ENCODE data around the gene PFKL.

PFKL gene

GRCh38 chr21:44283948-44284347 is 15.9 kb upstream of the PFKL start:
- H3K4me2 ChIP-seq (ENCODE audit: insufficient read depth, low read length) = no peak overlapping the region
- no peak overlapping the region for H3K4me3 ChIP-seq (ENCODE audit: low read depth in 1 of 2, low read length in 2 of 2)
- H3K36me3 ChIP-seq (ENCODE audit: insufficient read depth, low read length) = no peaks in the 10 kb centered on the region
- H3K9me3 ChIP-seq (ENCODE audit: insufficient read depth, low read length, severe bottlenecking) = no peaks in the 10 kb centered on the region
- TF ChIP-seq CTCF (IDR thresholded peaks at IDR 0.05; ENCODE audit: borderline replicate concordance, extremely low read depth, low read length, poor library complexity, severe bottlenecking) (no peak), EZH2 (IDR thresholded peaks at IDR 0.05; ENCODE audit: borderline replicate concordance, low read depth, low read length, severe bottlenecking) (no peak)
- no peaks in the 10 kb centered on the region for H3K79me2 ChIP-seq (ENCODE audit: insufficient read depth, low read length)
- no peak overlapping the region for H3K27ac ChIP-seq (ENCODE audit: low read length)
- DNase-seq = no peak
- H3K4me1 ChIP-seq (ENCODE audit: insufficient read depth, low read length) = no peaks in the 10 kb centered on the region
- ATAC-seq (ENCODE audit: insufficient read depth, low read depth) = no peak
- no peak overlapping the region for H2AFZ ChIP-seq (ENCODE audit: low read depth, low read length)
- no peak overlapping the region for H3K9ac ChIP-seq (ENCODE audit: low read depth, low read length)
- H4K20me1 ChIP-seq (ENCODE audit: insufficient read depth, low read length) = peaks cover 4% of the 10 kb centered on the region; the same call in 1 of the 2 replicates
- H3K27me3 ChIP-seq (ENCODE audit: insufficient read depth, low read length, poor library complexity) = no peaks in the 10 kb centered on the region

- H3K27me3 ChIP-seq (ENCODE audit: insufficient read depth, low read length, poor library complexity) = no peaks in the 10 kb centered on the region
- H3K9me3 ChIP-seq (ENCODE audit: insufficient read depth, low read length, severe bottlenecking) = no peaks in the 10 kb centered on the region
- H3K9ac ChIP-seq (ENCODE audit: low read depth, low read length) = no peak within 1 kb of the TSS
- DNase-seq (no peak), ATAC-seq (ENCODE audit: insufficient read depth, low read depth) (no peak)
- H3K4me2 ChIP-seq (ENCODE audit: insufficient read depth, low read length) = no peak within 1 kb of the TSS
- H3K27ac ChIP-seq (ENCODE audit: low read length) = no peak within 1 kb of the TSS
- no peaks in the 10 kb centered on the region for H3K36me3 ChIP-seq (ENCODE audit: insufficient read depth, low read length)
- peaks cover 4% of the 10 kb centered on the region; the same call in 1 of the 2 replicates for H4K20me1 ChIP-seq (ENCODE audit: insufficient read depth, low read length)
- TF ChIP-seq CTCF (IDR thresholded peaks at IDR 0.05; ENCODE audit: borderline replicate concordance, extremely low read depth, low read length, poor library complexity, severe bottlenecking) = no peak
- no peak for TF ChIP-seq EZH2 (IDR thresholded peaks at IDR 0.05; ENCODE audit: borderline replicate concordance, low read depth, low read length, severe bottlenecking)
- no peak within 1 kb of the TSS for H2AFZ ChIP-seq (ENCODE audit: low read depth, low read length)
- no peaks in the 10 kb centered on the region for H3K4me1 ChIP-seq (ENCODE audit: insufficient read depth, low read length)
- H3K4me3 ChIP-seq (ENCODE audit: low read depth in 1 of 2, low read length in 2 of 2) = no peak within 1 kb of the TSS
- no peaks in the 10 kb centered on the region for H3K79me2 ChIP-seq (ENCODE audit: insufficient read depth, low read length)
Observed at GRCh38 chr21:44285138-44285992, 14.5 kb upstream of the PFKL start, which contains the start of gene AIRE. Gene AIRE, plus strand, starts transcription at chr21:44285876. Its CDS starts 131 bp downstream, at chr21:44286007.

GRCh38 chr21:44286086-44286715 is 13.7 kb upstream of the PFKL start:
- no peak for ATAC-seq (ENCODE audit: insufficient read depth, low read depth)
- H3K36me3 ChIP-seq (ENCODE audit: insufficient read depth, low read length) = no peaks in the 10 kb centered on the region

More at GRCh38 chr21:44286086-44286715, 13.7 kb upstream of the PFKL start:
- no peak overlapping the region for H3K4me2 ChIP-seq (ENCODE audit: insufficient read depth, low read length)
- no peaks in the 10 kb centered on the region for H3K4me1 ChIP-seq (ENCODE audit: insufficient read depth, low read length)
- no peak overlapping the region for H3K4me3 ChIP-seq (ENCODE audit: low read depth in 1 of 2, low read length in 2 of 2)
- no peaks in the 10 kb centered on the region for H3K9me3 ChIP-seq (ENCODE audit: insufficient read depth, low read length, severe bottlenecking)
- peaks cover 4% of the 10 kb centered on the region; the same call in 1 of the 2 replicates for H4K20me1 ChIP-seq (ENCODE audit: insufficient read depth, low read length)
- no peaks in the 10 kb centered on the region for H3K79me2 ChIP-seq (ENCODE audit: insufficient read depth, low read length)
- no peak overlapping the region for H3K27ac ChIP-seq (ENCODE audit: low read length)
- DNase-seq = no peak
- H3K9ac ChIP-seq (ENCODE audit: low read depth, low read length) = no peak overlapping the region
- no peaks in the 10 kb centered on the region for H3K27me3 ChIP-seq (ENCODE audit: insufficient read depth, low read length, poor library complexity)
- no peak for TF ChIP-seq CTCF (IDR thresholded peaks at IDR 0.05; ENCODE audit: borderline replicate concordance, extremely low read depth, low read length, poor library complexity, severe bottlenecking)
- TF ChIP-seq EZH2 (IDR thresholded peaks at IDR 0.05; ENCODE audit: borderline replicate concordance, low read depth, low read length, severe bottlenecking) = no peak
- H2AFZ ChIP-seq (ENCODE audit: low read depth, low read length) = no peak overlapping the region
